Activated CD8-positive, alpha-beta memory T cell treated with anti-CD3 and anti-CD28 coated beads for 4 hours (primary cell): ENCODE results near the gene UBE2N.
"Not testable (repeated sequence)": the region's sequence is repeated elsewhere in the genome, so short reads cannot be mapped to it uniquely, and the experiment has no call there.

ENCODE experiments used
- DNase-seq, 2 donors: peaks; one replicate each; pipeline ENCODE4 v3.0.0-alpha.2; 2020; ENCODE audit warnings: low read depth in 2 of 2

UBE2N gene

GRCh38 chr12:93411060-93411459 is 30.7 kb downstream of the UBE2N start:
- DNase-seq: not testable (repeated sequence)

DNA sequence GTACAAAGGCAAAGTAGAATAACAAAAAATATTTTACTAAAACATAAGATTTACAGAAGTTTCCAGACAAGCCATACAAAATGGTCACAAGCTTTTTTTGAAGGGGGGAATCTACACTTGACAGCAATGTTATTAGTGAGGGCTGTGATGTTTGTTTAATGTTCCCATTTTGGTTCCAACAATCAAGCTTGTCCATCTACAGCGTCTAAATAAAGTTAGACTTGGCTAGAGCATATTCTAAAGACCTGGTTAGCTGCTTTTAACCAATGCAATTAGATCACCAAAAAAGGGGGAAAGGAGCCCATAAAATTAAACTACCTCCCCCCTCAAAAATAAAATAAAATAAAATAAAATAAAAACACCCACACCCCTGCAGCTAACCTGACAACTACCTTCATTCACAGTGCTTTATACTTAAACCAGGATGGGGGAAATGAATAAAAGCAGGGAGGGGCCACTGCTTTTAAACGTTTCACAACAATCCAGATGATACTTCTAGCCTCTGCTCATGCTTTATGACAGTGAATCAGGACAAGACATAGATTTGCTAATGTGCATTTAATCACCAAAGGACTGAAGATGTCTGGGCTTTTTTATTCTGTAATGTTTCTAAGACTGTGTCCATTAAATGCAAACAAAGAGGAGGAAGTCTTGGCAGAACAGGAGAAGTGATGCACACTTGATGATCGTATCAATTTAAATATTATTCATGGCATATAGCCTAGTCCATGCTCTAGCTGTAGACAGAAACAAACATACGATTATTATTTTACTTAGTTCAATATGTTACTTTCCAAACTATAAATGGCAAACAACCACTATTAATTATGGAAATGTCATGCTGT is 32.2 kb downstream of the UBE2N start:
- DNase-seq: not testable (repeated sequence)

GRCh38 chr12:93408813-93409212 is 32.9 kb downstream of the UBE2N start:
- DNase-seq: no peak

GRCh38 chr12:93407963-93408283 is 33.8 kb downstream of the UBE2N start:
- no peak for DNase-seq

DNA sequence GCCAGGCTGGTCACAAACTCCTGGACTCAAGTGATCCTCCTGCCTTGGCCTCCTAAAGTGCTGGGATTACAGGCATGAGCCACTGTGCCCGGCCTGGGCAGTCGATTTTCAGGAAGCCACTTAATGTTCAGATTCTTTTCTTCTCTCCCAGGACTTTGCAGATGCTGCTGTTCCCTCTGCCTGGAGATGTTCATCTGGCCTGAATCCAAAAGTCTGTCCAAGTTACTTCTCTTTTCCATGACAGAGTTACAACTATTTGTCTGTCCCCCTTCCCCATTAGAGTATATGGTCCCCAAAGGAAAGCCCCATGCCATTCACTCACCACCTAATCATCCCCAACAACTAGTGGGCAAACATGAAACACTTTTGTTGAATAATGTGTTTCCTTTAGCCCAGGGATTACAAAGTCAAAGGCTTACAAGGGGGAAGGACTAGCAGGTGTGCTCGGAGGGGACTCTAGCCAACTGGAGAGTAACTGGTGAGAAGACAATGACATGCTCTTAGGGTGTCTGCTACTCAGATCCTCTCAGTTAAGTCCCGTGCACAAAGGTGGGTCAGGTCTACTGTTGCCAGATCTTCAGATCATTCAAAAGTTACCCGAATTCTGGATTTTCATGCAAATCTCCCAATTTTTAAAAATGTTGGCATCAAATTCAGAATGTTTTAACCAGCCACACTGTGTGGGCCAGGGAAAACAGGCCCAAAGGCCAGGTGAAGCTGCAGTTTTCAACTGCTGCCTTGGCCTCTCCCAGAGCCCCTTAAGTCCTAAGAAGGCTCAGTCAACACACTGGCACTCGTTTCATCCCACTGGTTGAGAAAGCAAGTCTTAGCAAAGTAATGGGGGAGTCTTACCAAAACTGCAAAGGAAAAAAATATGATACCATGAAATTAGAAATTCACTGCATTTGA is 34.4 kb downstream of the UBE2N start:
- no peak for DNase-seq

GRCh38 chr12:93404961-93405849 is 36.5 kb downstream of the UBE2N start:
- DNase-seq: no peak

- no peak for DNase-seq
These were observed 37.6 kb downstream of the UBE2N start for GRCh38 chr12:93403988-93404803.

DNA sequence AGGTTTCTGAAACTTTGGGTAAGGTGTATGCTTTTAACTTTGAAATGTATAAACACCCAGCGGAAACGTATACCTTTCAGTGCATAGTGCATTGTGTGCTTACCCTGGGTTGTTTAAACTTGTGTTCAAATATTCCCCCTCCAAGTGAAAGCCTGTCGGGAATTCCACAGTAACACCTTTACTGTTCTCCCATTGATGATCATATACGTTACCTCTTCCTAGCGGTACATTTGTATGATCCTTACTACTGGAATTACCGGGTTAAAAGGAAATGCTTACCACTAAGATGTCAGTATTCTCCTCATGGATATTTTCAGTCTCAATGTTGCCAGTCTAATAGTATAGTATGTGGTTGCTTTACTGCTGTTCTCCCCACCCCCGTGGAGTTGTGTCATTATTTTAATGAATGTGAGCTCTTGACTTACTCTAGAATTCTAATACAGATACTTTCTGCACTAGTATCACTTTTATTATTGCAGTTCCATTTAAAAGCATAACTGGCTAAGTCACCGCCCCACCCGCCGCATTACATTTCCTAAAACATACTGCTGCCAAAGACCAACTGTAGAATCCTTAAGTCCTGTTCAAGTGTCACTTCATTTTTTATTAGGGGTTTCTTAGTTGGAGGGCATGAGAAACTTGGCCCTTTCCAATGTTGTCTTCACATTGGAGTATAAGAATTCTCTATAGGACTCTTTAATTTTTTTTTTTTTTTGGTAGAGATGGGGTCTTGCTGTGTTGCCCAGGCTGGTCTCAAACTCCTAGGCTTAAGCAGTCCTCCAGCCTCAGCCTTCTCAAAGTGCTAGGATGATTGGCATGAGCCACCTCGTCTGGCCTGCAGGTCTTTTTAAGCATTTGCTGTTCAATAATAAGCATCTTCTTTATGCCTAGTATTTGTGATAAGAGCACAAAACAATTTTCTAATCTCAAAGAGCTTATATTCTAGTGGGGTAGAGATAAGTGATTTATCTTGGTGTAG is 39.1 kb downstream of the UBE2N start:
- DNase-seq: no peak

DNA sequence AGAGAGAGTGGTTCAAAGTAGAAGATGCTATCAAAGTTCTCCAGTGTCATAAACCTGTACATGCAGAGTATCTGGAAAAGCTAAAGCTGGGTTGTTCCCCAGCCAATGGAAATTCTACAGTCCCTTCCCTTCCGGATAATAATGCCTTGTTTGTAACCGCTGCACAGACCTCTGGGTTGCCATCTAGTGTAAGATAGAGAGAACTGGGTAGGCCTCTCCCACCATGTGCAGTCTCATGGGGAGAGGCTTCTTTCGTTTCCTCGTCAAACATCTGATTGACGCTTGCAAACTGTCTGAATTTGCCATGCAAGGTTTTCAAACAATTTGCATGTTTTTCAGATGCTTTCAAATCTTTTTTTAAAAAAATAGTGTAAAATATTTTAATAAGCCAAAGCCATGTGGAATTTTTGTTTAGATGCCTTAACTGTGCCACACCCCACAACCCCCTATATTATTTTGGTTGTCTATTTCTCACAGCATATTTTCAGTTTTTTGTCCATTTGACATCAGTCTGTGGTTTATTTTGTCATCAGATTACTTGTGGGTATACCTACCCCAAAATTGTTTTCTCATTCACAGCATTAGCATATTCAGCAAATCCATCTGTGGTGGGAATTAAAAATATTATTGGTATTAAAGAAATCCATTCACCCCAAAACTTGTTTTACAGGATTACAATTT is 42.4 kb downstream of the UBE2N start:
- DNase-seq: not testable (repeated sequence)

GRCh38 chr12:93397412-93397811 is 44.3 kb downstream of the UBE2N start:
- DNase-seq: no peak

DNA sequence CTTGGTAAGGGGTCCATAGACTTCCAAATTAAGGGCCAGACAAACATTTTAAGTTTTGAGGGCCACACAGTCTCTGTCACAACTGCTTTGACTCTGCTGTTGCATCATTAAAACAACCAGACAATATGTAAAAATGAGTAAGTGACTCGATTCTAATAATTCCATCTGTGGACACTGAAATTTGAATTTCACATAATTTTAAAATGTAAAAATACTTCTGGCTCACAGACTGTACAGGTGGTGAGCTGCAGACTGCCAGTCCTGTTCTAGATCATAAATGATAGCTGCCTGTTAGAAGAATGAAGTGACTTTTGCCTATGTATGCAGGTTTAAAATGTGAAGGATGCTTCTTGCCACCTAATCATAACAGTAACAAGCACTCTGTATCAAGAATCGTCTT is 48.3 kb downstream of the UBE2N start:
- no peak for DNase-seq

DNA sequence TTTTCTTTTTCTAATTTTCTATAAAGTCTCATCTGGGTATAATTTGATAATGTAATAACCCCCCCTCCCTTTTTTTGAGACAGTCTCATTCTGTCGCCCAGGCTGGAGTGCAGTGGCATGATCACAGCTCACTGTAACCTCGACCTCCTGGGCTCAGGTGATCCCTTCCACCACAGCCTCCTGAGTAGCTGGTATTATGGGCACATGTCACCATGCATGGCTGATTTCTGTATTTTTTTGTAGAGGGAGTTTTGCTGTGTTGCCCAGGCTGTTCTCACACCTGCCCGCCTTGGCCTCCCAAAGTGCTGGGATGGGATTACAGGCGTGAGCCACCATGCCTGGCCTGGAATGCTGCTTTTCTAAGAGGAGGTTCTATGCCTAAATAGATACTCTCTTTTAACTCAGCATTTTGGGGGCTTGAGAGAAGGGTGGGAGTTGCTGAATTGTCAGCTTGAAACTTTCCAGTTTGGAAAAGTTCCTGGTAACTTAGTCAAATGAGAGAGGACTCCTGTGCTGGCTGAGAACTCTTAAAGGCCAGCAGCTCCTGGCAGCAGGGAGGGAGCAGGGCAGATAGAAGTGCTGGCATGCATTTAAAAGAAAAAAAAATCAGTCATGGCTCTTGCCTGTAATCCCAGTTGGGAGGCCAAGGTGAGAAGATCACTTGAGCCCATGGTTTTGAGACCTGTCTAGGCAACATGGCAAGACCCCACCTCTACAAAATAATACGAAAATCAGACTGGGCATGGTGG is 51.0 kb downstream of the UBE2N start:
- no peak for DNase-seq

GRCh38 chr12:93390031-93390430 is 51.7 kb downstream of the UBE2N start:
- no peak for DNase-seq

- no peak for DNase-seq
These were observed 54.0 kb downstream of the UBE2N start for GRCh38 chr12:93387780-93388179.

DNA sequence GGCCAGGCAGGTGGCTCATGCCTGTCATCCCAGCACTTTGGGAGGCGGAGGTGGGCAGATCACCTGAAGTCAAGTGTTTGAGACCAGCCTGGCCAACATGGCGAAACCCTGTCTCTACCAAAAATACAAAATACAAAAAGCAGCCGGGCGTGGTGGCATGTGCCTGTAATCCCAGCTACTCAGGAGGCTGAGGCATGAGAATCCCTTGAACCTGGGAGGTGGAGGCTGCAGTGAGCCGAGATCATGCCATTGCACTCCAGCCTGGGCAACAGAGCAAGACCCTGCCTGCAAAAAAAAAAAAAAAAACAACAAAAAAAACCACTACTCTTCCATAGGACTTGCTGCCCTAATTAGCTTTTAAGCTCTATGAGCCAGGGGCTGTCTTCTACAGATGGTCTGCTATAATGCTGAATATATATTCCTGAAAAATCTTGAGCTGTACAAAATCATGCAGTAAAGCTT is 59.7 kb downstream of the UBE2N start:
- DNase-seq: not testable (repeated sequence)

DNA sequence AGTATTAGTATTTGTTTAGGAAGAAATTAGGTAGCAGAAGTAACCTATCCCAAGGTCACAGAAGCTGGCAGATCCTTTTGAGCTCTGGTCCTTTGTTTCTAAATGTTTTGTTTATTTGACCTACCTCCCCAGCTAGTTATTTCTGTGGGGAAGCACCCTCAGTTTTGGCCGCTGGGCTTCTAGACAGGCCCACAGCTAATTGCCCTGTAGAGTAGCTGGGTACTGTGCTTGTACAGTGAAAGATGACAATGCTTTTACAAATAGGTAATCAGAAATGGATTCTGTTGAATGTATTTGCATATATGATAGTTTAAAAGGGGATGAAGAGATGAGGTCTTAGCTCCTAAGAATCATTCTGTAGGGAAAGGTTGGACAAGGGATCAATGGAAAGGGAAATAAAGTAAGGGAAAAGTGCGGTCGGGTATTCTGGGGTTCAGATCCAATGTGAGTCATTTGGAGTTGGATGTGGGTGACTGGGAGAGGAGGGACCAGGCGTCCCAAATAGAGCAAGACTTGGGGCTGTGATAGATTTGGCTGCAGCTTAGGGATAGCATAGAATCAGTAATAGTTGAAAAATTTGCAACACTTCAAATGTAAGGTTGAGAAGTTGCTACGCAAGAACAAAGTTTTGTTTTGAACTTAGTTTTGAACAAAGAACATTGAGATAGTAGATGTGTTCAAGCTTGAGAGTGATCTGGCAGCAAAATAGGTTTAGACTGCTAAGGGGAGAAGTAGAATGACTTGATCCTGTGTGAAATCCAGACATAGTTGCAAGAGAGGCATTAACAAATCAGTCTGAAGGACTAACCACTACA is 60.4 kb downstream of the UBE2N start:
- DNase-seq: no peak

- no peak for DNase-seq
These were observed 61.1 kb downstream of the UBE2N start for GRCh38 chr12:93380480-93381121.
